PFSK-1 (cell line): ENCODE data around the gene HBE1.

ENCODE experiments used
- FOXP2 ChIP-seq: optimal IDR thresholded peaks from 2 replicates; pipeline ENCODE3; 2011; ENCODE audit warnings: borderline replicate concordance, control low read depth, inconsistent platforms; ENCODE audit not compliant: insufficient read depth; ENCODE audit errors: extremely low read length, extremely low read depth
- POLR2AphosphoS5 ChIP-seq: IDR thresholded peaks from 2 replicates; pipeline ENCODE4 v1.6.1; 2012; ENCODE audit warnings: low read depth, mild to moderate bottlenecking, control low read depth, low read length, moderate library complexity
- SIN3A ChIP-seq: IDR thresholded peaks from 2 replicates; pipeline ENCODE4 v1.6.1; 2012; ENCODE audit warnings: mild to moderate bottlenecking, low read length, moderate library complexity, borderline replicate concordance; ENCODE audit not compliant: insufficient read depth
- TAF1 ChIP-seq: IDR thresholded peaks from 2 replicates; pipeline ENCODE4 v1.6.1; 2012; ENCODE audit warnings: low read length, control low read depth, borderline replicate concordance; ENCODE audit not compliant: insufficient read depth
- TF ChIP-seq, protein P1 (sequence below), 2 experiments: IDR thresholded peaks; 2 replicates each; pipeline versions ENCODE4 v1.6.1 to v1.8.0; 2011 to 2012; ENCODE audit warnings: low read depth in 2 of 2, low read length in 2 of 2, control low read depth in 1 of 2, inconsistent platforms in 1 of 2, mild to moderate bottlenecking in 1 of 2, moderate library complexity in 1 of 2; ENCODE audit not compliant: insufficient read depth in 1 of 2

The HBE1 gene

GRCh38 chr11:5229356-5229755 lies 40.4 kb downstream of the HBE1 start:
- no peak for TF ChIP-seq FOXP2
- no peak for TF ChIP-seq POLR2AphosphoS5
- TF ChIP-seq, protein P1, sequence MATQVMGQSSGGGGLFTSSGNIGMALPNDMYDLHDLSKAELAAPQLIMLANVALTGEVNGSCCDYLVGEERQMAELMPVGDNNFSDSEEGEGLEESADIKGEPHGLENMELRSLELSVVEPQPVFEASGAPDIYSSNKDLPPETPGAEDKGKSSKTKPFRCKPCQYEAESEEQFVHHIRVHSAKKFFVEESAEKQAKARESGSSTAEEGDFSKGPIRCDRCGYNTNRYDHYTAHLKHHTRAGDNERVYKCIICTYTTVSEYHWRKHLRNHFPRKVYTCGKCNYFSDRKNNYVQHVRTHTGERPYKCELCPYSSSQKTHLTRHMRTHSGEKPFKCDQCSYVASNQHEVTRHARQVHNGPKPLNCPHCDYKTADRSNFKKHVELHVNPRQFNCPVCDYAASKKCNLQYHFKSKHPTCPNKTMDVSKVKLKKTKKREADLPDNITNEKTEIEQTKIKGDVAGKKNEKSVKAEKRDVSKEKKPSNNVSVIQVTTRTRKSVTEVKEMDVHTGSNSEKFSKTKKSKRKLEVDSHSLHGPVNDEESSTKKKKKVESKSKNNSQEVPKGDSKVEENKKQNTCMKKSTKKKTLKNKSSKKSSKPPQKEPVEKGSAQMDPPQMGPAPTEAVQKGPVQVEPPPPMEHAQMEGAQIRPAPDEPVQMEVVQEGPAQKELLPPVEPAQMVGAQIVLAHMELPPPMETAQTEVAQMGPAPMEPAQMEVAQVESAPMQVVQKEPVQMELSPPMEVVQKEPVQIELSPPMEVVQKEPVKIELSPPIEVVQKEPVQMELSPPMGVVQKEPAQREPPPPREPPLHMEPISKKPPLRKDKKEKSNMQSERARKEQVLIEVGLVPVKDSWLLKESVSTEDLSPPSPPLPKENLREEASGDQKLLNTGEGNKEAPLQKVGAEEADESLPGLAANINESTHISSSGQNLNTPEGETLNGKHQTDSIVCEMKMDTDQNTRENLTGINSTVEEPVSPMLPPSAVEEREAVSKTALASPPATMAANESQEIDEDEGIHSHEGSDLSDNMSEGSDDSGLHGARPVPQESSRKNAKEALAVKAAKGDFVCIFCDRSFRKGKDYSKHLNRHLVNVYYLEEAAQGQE (IDR thresholded peaks at IDR 0.05; ENCODE audit: insufficient read depth in 1 of 2, low read depth in 2 of 2, low read length in 2 of 2): no peak
- TF ChIP-seq TAF1: no peak
- TF ChIP-seq SIN3A: no peak

DNA sequence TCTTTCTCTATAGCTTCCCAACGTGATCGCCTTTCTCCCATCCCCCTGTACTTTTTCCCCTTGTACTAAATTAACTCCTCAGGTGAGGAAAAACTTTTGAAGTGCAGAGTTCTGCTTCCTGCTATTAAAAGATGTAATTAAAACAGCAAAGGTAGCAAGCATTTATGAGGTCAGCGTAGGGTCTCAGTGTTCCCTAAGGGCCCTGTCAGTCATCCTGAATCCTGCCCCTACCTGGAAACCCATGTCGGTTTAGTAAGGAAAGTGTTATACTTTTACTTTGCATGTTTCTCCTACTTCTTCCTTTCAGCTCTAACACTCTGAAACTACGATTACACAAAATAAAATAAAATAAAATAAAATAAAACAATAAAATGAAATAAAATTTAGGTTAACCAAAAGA lies 41.6 kb downstream of the HBE1 start:
- no peak for TF ChIP-seq POLR2AphosphoS5

- no peak for TF ChIP-seq TAF1
- TF ChIP-seq, protein P1 (IDR thresholded peaks at IDR 0.05; ENCODE audit: insufficient read depth in 1 of 2, low read depth in 2 of 2, low read length in 2 of 2): no peak
- TF ChIP-seq POLR2AphosphoS5: no peak
- no peak for TF ChIP-seq SIN3A
- no peak for TF ChIP-seq FOXP2
These were observed 42.1 kb downstream of the HBE1 start for GRCh38 chr11:5227681-5228080.

DNA sequence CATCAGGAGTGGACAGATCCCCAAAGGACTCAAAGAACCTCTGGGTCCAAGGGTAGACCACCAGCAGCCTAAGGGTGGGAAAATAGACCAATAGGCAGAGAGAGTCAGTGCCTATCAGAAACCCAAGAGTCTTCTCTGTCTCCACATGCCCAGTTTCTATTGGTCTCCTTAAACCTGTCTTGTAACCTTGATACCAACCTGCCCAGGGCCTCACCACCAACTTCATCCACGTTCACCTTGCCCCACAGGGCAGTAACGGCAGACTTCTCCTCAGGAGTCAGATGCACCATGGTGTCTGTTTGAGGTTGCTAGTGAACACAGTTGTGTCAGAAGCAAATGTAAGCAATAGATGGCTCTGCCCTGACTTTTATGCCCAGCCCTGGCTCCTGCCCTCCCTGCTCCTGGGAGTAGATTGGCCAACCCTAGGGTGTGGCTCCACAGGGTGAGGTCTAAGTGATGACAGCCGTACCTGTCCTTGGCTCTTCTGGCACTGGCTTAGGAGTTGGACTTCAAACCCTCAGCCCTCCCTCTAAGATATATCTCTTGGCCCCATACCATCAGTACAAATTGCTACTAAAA lies 42.9 kb downstream of the HBE1 start, which contains the start of gene HBB:
Gene HBB, minus strand, starts transcription at position 340 of the 579 bp plus-strand sequence. Its CDS starts 50 bp downstream, at position 290.
- no peak for TF ChIP-seq SIN3A

DNA sequence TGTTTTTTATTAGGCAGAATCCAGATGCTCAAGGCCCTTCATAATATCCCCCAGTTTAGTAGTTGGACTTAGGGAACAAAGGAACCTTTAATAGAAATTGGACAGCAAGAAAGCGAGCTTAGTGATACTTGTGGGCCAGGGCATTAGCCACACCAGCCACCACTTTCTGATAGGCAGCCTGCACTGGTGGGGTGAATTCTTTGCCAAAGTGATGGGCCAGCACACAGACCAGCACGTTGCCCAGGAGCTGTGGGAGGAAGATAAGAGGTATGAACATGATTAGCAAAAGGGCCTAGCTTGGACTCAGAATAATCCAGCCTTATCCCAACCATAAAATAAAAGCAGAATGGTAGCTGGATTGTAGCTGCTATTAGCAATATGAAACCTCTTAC lies 44.3 kb downstream of the HBE1 start:
- TF ChIP-seq, protein P1 (IDR thresholded peaks at IDR 0.05; ENCODE audit: insufficient read depth in 1 of 2, low read depth in 2 of 2, low read length in 2 of 2): no peak
- no peak for TF ChIP-seq POLR2AphosphoS5
- TF ChIP-seq FOXP2: no peak
- no peak for TF ChIP-seq TAF1
- TF ChIP-seq SIN3A: no peak

DNA sequence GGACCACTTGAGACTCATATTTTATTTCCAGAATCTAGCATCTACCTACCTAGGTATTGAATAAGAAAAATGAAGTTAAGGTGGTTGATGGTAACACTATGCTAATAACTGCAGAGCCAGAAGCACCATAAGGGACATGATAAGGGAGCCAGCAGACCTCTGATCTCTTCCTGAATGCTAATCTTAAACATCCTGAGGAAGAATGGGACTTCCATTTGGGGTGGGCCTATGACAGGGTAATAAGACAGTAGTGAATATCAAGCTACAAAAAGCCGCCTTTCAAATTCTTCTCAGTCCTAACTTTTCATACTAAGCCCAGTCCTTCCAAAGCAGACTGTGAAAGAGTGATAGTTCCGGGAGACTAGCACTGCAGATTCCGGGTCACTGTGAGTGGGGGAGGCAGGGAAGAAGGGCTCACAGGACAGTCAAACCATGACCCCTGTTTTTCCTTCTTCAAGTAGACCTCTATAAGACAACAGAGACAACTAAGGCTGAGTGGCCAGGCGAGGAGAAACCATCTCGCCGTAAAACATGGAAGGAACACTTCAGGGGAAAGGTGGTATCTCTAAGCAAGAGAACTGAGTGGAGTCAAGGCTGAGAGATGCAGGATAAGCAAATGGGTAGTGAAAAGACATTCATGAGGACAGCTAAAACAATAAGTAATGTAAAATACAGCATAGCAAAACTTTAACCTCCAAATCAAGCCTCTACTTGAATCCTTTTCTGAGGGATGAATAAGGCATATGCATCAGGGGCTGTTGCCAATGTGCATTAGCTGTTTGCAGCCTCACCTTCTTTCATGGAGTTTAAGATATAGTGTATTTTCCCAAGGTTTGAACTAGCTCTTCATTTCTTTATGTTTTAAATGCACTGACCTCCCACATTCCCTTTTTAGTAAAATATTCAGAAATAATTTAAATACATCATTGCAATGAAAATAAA lies 44.9 kb downstream of the HBE1 start:
- no peak for TF ChIP-seq TAF1
- no peak for TF ChIP-seq POLR2AphosphoS5
- TF ChIP-seq SIN3A: no peak
- TF ChIP-seq, protein P1 (IDR thresholded peaks at IDR 0.05; ENCODE audit: insufficient read depth in 1 of 2, low read depth in 2 of 2, low read length in 2 of 2): no peak
- no peak for TF ChIP-seq FOXP2
